HEK293 (cell line): ENCODE data around the gene MAP3K5.

Experiments
- ZFP69B ChIP-seq: fragments of 450-650 bp; formaldehyde crosslinking; IDR thresholded peaks from 2 replicates; pipeline ENCODE4 v1.5.1; 2016; ENCODE audit warnings: missing biosample characterization, missing genetic modification characterization
- ZIC2 ChIP-seq: fragments of 450-650 bp; formaldehyde crosslinking; IDR thresholded peaks from 2 replicates; pipeline ENCODE4 v1.5.1; 2016; ENCODE audit warnings: missing biosample characterization, missing genetic modification characterization
- ZNF133 ChIP-seq: fragments of 450-650 bp; formaldehyde crosslinking; IDR thresholded peaks from 2 replicates; pipeline ENCODE4 v1.5.1; 2016; ENCODE audit warnings: missing biosample characterization, missing genetic modification characterization
- ZNF138 ChIP-seq: fragments of 450-650 bp; formaldehyde crosslinking; IDR thresholded peaks from 2 replicates; pipeline ENCODE4 v1.5.1; 2016; ENCODE audit warnings: missing biosample characterization, missing genetic modification characterization, borderline replicate concordance
- ZNF175 ChIP-seq: fragments of 450-650 bp; formaldehyde crosslinking; IDR thresholded peaks from 2 replicates; pipeline ENCODE4 v1.5.1; 2016; ENCODE audit warnings: missing biosample characterization, missing genetic modification characterization
- ZNF24 ChIP-seq: fragments of 450-650 bp; formaldehyde crosslinking; IDR thresholded peaks from 2 replicates; pipeline ENCODE4 v1.5.1; 2016; ENCODE audit warnings: missing biosample characterization, missing genetic modification characterization
- ZNF792 ChIP-seq: fragments of 450-650 bp; formaldehyde crosslinking; IDR thresholded peaks from 2 replicates; pipeline ENCODE4 v1.5.1; 2016; ENCODE audit warnings: missing biosample characterization, missing genetic modification characterization
- TF ChIP-seq, protein P1 (sequence below): fragments of 450-650 bp; formaldehyde crosslinking; IDR thresholded peaks from 2 replicates; pipeline ENCODE4 v1.5.1; 2016; ENCODE audit warnings: missing biosample characterization, missing genetic modification characterization

DNA sequence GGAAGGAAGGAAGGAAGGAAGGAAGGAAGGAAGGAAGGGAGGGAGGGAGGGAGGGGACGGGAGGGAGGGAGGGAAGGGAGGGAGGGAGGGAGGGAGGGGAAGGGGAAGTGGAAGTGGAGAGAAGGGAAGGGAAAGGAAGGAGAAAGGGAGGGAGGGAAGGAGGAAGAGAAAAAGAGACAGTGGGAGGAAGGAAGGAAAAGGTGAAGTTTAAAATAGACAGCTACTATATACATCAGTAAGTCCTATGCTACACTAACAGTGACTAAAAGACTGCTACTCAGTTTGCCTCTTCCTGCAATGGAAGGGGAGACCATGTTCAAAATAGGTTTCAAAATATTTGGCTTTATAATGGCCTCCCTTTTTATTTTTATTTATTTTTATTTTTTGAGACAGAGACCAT, 22.5 kb downstream of the MAP3K5 start:
- TF ChIP-seq, protein P1, sequence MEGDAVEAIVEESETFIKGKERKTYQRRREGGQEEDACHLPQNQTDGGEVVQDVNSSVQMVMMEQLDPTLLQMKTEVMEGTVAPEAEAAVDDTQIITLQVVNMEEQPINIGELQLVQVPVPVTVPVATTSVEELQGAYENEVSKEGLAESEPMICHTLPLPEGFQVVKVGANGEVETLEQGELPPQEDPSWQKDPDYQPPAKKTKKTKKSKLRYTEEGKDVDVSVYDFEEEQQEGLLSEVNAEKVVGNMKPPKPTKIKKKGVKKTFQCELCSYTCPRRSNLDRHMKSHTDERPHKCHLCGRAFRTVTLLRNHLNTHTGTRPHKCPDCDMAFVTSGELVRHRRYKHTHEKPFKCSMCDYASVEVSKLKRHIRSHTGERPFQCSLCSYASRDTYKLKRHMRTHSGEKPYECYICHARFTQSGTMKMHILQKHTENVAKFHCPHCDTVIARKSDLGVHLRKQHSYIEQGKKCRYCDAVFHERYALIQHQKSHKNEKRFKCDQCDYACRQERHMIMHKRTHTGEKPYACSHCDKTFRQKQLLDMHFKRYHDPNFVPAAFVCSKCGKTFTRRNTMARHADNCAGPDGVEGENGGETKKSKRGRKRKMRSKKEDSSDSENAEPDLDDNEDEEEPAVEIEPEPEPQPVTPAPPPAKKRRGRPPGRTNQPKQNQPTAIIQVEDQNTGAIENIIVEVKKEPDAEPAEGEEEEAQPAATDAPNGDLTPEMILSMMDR (tag by site-specific recombination) = no peak
- no peak for TF ChIP-seq ZNF175 (tag by site-specific recombination)
- TF ChIP-seq ZNF133 (tag by site-specific recombination) = no peak
- TF ChIP-seq ZNF792 = no peak
- no peak for TF ChIP-seq ZIC2 (tag by site-specific recombination)
- TF ChIP-seq ZNF24 (tag by site-specific recombination) = no peak
- TF ChIP-seq ZNF138 (tag by site-specific recombination) = no peak
- TF ChIP-seq ZFP69B (tag by site-specific recombination) = no peak
